ENCODE results near the gene ANKH.

The ANKH gene

DNA sequence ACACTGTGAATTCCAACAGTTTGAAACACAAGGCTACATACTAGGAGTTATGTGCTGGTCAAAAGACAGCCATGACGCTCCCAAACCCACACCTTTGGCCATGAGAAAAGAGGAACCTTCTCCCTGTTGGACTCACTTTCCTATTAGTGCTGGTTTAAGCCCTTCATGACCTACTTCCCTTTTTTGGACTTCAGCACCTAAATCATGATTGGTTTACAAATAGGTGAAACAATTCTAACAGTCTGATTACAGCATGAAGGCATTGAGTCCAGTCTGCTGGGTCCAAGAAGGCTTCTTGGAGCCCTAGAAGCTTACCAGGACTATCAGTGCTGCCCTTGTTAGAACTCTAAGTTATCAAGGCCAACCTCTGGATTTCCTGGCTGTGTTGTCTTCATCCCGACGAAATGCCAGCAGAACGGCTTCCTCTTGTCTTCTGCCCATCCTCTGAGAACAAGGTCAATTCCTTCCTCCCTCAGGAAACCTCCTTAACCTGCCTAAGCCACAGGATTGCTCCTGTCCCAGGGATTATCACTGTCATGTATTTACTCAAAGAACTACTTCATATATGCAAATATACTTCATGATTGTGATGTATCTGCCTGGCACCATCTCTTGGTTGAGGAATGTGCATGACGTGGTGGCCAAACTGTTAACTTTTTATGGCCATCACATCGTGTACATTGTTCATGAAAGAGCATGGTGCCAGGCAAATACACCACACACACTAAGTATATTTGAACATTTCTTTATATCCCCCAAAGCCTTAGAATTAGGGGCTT, 83.6 kb downstream of the ANKH start:
- no peak for DNase-seq

DNA sequence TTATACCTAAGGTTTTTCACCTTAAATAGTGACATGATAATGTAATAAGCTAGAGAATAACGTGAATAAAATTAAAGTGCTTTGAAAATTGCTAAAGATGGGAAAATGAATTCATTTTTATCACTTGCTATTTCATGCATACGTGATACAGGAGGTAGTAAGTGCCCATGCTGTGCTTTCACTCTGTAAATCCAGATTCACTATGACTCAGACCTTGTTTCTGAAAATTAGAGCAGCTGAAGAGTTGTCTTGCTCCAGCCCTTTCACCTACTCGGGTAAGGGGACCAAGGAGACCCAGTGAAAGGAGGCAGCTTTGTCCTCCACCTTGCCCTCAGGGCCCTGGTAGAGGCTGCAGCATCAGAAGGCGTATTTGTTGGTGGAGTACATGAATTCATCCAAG, 87.9 kb downstream of the ANKH start:
- DNase-seq = no peak

DNA sequence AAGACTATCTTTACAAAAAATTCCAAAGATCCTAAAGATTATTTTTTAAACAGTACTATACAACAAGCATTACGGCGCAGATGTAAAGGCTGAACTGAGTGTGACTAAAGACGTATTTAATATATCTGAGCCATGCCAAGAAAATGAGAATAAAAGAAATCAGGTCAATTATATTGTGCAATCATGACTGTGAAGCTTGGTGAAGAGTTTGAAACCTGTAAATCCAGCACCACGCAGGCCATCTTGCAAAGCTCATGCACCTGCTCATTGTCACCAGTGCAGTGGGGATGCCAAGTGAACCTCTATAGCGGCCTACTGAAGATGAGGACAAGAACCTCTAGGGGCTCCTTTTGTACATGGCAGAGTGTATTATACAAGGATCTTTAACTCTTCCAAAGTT, 89.0 kb downstream of the ANKH start:
- no peak for DNase-seq

DNA sequence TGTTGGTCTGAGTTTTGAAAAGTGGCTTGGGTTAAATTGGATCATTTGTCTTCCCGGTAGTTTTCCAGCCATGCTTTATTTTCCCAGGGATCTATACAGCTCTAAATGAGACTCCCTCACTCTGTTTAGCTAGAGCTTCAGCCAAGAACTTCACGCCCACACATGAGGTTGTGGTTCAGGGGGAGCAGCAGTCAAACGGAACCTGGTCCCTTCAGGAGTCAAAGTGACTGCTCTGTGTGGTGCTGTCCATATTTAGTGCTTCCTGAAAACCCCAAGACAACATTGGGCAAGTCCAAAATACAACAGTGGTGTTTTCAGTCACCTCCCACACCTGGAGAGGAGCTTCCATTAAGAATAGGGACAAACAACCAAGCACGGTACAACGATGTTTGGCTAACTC, 90.5 kb downstream of the ANKH start:
- no peak for DNase-seq

DNA sequence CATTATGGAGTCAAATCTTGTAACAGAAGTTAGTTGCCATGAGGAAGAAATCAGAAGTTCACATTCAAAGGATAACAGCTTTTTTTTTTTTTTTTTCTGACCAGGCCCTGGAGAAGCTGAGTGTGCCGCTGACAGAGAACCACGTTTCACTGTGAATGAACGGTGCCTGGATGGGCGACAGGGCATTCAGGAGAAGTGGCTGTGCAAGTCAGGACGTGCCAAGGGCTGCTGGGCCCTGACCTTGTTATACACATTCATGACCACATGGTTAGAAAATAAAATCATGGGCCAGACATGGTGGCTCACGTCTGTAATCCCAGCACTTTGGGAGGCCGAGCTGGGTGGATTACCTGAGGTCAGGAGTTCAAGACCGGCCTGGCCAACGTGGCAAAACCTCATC, 91.6 kb downstream of the ANKH start:
- no peak for DNase-seq

DNA sequence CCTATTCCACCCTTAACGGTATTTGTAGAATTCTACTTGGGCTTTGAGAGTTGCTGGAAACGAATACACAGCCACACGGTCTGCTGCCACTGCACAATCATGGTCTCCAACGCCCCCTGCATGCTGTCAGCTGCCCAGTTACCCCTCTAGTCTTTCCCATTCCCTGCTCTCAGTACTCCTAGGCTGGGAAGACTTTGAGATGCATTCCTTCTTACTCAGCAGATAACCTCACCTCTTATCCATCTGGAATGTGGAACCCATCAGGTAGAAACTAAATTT, 92.8 kb downstream of the ANKH start:
- DNase-seq = no peak

DNA sequence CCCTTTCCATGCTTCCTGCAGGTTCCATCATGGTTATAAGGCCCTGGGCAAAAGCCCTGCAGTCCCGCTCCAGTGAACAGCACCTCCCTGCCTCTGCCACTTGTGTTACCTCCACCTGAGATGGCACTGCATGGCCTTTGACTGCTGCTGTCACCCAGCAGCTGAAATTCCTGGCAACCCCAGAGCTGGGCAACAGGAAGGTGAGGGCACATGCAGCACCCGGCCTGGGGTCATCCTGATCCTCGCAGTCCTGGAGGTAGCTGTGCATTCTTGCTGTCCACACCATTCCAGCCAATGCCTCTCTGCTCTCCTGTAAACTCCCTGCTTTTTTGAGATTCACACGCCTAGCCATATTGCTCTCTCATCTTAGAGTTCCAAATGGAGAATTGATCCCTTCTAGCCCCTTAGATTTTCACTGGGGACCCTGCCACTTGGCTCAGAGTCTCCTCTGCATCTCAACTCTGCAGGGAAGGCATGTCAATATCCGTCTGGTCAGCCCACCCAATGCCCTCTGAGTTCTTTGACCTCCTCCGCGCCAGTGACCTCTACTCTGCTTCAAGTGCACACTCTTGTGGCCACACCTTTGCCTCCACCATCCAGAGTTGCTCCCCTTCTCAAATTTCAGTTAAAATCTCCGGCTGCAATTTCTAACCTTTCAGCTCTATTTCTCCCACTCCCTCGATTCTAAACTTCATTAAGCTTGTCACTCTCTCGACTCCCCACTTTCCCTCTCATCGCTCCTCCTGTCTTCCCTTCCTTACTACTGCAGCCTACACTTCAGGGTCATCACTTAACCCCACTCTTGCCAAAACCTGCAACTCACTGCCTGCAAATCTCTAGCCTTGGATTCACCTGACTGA, 93.4 kb downstream of the ANKH start:
- DNase-seq = no peak

DNA sequence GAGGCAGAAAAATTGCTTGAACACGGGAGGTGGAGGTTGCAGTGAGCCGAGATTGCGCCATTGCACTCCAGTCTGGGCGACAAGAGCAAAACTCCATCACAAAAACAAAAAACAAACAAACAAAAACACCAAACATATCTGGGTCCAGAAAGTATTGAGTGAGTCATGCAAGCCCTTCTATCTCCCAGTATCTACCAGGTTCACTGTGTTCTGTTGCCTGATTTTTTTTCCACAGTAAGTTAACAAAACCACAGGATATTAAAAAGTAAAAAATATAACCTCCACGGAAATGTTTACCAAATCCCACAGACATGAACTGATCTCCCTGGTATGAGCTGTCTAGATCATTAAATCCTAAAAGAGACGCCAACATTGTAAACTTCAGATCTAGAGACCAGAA, 94.4 kb downstream of the ANKH start:
- no peak for DNase-seq

DNA sequence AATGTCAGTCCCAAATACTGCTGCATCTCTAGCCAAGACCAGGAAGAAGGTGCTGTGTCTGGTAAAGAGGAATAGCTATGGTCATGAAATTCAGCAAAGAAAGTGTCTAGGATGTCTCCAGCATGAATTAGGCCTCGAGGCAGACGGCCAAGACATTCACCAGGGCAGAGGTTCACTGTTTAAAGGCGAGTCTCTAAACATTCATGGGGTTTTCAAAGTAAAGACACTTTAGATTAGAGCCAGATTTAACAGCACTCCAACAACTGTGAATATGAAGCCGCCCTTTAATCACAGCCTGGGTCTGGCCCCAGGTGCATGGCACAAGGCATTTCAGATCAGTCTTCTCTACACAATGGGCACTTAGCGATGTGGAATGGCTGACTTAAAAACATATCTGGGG, 95.0 kb downstream of the ANKH start:
- DNase-seq = no peak

DNA sequence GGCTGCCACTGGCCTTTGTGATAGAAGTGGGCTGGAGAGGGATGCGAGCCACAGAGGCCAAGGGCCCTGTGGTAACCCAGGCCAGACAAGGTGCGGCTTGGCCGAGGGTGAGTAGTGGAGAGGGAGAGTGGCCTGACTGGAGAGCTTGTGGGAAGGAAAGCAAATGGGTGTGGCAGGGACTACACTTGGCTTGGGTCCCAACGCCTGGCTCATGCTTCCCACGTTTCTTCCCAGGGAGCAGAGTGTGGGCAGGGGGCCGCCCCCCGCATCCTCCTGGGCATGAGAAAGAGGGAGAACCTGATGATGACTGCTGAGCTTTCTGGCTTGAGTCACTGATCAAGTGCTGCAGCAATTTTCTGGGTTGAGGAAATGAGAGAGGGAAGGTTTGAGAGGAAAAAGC, 95.7 kb downstream of the ANKH start:
- no peak for DNase-seq

DNA sequence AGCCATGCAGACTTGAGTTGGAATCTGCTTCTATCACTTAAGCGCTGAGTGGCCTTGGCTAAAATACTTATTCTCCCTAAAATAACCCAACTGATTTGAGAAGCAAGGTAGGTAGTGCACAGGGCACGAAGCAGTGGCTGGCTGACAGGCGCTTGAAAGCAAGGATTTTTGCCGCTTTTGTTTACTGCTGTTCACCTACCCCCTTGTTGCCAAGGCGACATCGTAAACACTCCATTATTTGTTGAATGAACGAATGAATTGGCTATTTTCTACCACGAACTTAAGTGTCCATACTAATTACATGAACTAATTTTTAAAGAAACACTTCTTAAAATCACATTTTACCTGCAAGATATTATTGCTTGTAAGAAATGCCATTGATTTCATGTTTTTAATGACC, 98.0 kb downstream of the ANKH start:
- DNase-seq = no peak

DNA sequence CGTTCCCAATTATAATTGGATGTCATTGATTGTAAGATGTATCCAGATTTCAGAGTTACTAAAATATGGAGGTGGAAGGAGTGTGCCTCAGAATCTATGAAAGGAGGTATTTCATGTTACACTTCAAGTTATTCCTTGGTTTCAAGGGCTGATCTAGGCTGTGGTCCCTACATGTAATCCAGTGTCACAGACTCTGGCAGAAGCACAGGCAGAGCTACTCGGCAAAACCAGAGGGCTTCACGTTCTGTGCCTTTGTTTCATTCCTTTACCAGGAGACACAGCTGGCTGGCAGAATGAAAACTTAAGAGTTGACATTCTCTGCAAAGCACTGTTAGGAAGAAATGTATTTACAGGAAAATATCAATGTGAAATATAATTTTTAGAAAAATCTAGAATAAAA, 99.6 kb downstream of the ANKH start:
- no peak for DNase-seq

DNA sequence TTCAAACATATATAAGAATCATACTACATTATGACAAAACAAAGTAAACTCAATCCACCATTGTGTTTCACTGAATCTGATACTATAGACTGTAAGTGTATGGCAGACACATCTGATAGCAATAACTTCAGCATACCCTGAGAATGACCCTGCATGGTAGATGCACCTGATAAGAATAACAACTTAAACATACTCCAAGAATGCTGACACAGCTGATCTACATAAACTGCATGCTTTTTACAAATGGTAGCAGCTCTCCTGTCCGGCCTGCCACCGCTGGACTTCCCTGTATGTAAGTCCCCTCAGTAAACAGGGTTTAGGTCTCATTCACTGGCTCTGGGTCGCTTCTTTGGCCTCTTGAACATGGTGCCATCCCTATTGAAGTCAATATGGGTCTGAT, 100.4 kb downstream of the ANKH start:
- no peak for DNase-seq

DNA sequence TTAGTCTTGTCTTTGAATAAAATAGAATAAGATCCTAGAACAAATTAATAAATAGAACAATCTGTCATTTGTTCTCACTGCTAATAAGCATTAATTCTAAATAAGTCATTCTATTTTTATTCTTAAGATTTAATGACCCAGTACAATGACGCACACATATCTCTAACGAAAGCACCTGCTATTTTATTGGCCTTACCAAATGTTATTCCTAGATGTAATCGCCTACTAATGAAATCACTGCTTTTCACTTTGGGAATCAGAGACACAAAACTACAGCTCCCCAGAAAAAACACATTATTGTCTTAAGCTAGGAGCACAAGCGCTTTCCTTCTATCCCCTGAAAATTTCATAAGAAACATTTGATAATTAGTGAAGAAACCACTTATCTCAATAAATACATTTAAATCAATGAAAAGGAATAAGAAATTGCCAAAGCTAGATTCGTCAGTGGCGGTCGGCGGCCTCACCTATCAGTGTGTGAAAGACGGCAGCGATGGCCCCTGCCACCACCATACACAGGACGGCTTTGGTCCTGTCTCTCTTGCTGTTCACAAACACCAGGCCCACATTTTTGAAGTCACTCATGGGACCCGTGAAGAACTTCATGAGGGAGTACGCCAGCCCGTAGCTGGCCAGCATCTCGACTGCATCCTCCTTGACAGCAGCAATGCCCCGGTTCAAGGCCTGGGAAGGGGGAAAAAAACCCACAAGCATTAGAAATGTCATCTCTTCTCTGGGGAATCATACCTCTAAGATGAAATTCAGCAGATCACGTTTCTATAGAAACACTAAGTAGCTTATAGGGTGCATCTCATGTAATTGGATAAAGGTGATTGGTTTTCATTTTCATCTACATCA, 102.8 kb downstream of the ANKH start:
- no peak for DNase-seq

DNA sequence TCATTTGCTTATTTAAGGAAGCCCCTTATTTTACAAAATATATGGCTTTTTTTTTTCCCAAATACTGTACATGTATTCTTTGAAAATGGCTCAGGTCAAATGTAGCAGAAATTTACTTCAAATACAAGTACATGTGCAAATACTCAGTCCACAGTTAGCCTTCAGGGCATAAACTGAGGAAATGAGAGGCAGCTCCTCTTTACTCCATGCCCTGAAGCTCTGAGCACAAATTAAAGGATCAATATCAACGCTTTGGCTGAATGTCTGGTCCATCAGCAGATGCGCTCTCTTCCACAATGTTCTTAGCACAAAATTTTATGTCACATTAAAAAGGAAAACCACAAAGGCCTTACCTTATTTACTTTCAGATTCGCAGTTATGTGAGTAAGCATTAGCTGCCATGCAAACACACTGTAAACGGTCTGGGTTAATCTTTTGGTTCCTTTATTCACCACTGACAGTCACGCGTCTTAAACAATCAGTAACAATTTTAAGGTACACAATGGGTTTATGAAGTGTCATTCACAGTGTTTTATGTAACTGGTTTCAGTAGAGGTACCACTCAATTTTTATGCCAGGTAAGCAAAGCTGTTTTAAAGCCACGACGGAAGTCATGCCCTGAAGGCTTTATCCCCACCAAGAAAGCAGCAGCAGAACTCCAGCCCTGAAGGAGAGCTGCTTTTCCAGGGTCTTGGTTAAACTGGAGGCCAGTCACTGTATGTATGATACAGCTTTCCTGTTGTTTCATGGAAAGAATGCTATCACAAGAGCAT, 103.7 kb downstream of the ANKH start:
- no peak for DNase-seq

DNA sequence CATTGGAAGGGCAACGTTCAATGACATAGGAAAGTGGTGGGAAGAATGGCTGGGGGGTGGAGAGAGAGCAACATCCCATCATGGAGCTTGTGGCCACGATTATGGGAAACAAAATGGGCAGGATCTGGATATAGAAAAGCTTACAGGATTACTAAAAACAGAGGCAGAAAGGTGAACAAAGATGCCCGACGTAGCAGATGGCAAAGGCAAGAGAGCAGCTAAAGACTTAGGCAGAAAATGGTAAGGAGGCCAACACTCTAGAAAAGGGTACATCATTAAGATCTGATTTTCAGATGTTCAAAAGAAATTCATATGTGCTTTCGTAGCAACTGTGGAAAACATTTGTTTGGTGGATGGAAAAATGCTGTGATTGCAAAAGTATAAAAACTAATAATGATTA, 104.5 kb downstream of the ANKH start:
- no peak for DNase-seq

DNA sequence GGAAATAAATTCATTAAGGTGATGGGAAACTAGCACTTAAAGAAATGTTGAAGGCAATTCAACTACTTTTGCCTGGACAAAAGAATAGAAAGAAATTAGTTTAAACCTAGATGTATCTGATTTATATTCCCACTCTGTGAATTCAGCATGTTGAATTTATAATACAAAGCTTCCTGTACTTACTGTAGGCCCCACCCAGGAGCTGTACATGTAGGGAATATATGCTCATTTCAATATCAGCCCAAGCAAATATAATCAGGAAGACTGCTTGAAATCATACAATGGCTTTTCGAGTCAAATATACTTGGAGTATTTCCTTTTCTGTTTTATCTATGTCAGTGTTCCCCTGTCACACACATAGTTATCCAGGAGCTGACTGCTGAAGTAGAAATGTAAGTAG, 105.0 kb downstream of the ANKH start:
- no peak for DNase-seq

DNA sequence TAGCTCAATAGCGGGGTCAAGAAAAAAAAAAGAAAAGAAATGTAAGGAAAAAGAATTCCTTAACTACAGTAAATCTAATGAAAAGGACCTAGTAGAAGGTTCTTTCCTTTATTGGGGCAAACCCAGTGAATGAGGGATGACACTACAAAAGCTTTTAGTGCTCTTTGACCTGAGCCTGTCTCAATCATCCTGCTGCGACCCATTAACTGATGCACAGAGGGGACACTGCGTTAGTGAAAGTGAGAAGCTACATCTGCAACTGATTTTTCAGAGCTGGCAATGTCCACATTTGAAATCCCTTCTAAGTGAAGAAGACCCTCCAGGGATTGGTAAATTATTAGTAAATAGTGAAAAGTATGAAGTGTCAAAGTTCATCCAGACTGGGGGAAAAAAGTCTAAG, 106.0 kb downstream of the ANKH start:
- DNase-seq = no peak

DNA sequence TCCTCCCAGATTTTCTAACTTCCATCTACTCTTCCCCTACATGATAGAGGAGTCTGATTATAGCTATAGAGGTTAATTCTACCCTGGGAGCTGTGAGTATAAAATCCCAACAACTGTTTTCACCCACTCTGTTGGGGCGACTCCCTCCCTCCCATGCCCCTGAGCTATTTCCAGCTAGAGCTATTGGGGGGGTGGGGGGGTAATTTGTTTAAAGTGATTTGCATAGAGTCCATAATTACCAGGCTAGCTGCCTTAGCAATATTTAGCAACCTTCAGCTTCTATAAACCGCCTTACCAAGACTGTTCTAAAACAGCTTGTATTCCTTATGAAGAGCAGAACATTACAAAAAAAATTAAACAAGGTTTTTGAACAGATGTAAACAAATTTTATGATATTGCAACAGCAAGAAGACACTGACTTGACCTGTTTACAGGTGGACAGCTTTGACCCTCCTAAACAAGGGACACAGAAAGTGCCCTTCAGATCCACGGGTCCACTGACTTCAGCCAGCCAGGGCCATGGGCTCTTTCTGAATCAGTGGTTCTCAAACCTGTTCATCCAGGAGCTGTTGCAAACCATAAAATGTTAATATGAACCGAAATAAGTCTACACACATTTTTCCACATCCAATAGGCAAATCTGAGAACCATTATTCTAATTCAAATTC, 108.9 kb downstream of the ANKH start:
- no peak for DNase-seq

DNA sequence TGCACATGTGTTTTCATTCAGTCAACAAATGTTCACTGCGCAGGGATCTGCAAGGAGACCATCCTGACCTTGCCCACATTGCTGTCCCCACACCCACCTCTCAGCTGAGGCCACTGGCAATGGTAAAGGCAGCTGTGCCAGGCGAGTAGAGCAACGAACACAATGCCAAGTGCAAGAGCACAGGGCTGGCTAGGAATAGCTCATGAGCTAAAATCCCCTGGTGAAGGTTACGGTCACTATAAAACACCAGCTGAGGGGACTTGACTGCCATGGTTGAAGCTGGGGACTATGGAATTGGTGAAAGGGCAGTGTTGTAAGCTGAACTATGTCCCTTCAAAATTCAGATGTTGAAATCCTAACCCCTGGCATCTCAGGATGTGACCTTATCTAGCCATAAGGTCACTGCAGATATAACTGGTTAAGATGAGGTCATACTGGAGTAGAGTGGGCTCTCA, 111.0 kb downstream of the ANKH start:
- DNase-seq = no peak

DNA sequence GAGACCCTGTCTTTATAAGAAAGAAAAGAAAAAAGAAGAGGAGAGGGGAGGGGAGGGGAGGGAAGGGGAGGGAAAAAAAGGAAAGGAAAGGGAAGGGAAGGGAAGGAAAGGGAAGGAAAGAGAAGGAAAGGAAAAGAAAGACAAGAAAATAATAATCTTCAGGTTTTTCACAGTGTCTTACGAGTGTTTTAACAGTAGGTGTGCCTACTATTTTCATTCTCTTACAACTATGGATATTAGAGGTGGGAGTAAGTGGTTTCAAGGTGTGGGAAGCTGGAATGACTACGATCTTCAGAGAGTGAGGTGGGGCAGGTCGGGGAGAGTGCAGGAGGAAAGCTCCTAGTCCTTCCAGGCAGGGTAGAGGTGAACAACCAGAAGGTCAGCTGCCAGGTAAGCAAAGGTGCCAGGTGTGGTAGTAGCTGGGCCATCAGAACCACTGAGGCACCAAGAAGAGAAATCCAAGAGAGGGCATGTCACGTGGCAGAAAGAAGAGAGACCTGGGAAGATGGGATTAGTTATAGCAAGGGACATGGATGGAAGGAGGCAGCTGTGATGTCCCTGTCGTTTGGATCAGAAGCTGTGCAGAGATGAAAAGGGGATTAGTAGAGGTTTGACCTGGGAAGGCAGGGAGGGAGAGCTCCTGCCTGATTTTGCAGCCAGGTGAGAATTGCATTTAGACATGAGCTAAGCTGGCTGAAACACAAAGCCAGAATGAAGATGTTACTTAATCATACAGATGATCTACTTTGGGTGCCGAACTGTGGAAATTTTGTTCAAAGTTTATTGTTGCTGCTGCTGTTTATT, 111.6 kb downstream of the ANKH start:
- DNase-seq = no peak
